Body of pancreas (tissue), 4 donors: ENCODE data around the gene RUSF1.

Experiments
- POLR2A ChIP-seq, 3 donors: fragments of 450-650 bp; IDR thresholded peaks; one replicate each; pipeline ENCODE4 v1.6.1; 2016; ENCODE audit warnings: antibody characterized with exemption in 3 of 3, mild to moderate bottlenecking in 2 of 3
- TF ChIP-seq, protein P1 (sequence below), 7 experiments: fragments of 450-650 bp in 4 of 7; fragments of 200-600 bp in 3 of 7; sonication (generic) in 3 of 7; IDR thresholded peaks; one replicate each; pipeline ENCODE4 v1.5.1; 2016 to 2019; ENCODE audit warnings: antibody characterized with exemption in 7 of 7

DNA sequence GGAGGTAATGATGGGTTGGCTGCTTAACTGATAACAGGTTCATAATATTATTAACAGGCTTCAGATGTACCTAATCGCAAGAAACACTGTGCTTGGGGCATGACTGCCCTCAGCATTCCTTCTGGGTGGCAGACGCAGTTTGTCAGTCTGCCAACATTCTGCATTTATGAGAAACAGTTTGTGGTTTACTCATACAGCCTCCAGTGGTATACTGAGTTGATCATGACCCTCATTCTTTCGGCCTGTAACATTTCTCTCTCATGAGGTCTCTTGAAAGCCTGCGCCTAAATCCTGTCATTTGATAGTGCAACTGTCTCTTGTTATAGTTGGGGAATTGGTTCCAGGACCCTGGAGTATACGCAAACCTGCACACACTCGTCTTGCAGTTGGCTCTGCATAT, 4.9 kb upstream of the RUSF1 start:
- TF ChIP-seq, protein P1, sequence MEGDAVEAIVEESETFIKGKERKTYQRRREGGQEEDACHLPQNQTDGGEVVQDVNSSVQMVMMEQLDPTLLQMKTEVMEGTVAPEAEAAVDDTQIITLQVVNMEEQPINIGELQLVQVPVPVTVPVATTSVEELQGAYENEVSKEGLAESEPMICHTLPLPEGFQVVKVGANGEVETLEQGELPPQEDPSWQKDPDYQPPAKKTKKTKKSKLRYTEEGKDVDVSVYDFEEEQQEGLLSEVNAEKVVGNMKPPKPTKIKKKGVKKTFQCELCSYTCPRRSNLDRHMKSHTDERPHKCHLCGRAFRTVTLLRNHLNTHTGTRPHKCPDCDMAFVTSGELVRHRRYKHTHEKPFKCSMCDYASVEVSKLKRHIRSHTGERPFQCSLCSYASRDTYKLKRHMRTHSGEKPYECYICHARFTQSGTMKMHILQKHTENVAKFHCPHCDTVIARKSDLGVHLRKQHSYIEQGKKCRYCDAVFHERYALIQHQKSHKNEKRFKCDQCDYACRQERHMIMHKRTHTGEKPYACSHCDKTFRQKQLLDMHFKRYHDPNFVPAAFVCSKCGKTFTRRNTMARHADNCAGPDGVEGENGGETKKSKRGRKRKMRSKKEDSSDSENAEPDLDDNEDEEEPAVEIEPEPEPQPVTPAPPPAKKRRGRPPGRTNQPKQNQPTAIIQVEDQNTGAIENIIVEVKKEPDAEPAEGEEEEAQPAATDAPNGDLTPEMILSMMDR (IDR thresholded peaks at IDR 0.05) = no peak
- no peak for TF ChIP-seq POLR2A (IDR thresholded peaks at IDR 0.05)
